Stimulated activated CD8-positive, alpha-beta memory T cell treated with anti-CD3 and anti-CD28 coated beads, Interleukin-7, amount 100 ng/mL, for 4 hours (primary cell): ENCODE data around the gene TMEM38B.
"Not testable (repeated sequence)": the region's sequence is repeated elsewhere in the genome, so short reads cannot be mapped to it uniquely, and the experiment has no call there.

ENCODE experiments used
- DNase-seq, 2 donors: peaks; one replicate each; pipeline ENCODE4 v3.0.0-alpha.2; 2020; ENCODE audit warnings: low read depth in 2 of 2

The TMEM38B gene

DNA sequence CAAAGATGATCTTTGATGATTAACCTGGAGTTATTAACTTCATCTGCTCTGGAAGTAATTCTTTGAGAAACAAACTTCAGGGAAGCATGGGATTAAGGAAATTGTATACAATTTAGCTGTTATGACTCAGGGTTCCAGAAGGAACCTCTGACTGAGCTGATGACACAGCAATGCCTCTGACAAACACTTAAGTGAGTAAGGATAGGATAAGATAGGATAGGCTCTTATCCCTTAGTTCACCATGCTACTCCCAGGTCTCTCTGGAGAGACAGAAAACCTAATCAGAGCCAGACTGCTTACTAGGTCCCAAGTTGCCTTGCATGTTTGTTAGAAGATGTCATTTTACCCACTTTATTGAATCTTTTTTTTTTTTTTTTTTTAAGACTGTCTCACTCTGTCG is 12.6 kb upstream of the TMEM38B start:
- DNase-seq = no peak

DNA sequence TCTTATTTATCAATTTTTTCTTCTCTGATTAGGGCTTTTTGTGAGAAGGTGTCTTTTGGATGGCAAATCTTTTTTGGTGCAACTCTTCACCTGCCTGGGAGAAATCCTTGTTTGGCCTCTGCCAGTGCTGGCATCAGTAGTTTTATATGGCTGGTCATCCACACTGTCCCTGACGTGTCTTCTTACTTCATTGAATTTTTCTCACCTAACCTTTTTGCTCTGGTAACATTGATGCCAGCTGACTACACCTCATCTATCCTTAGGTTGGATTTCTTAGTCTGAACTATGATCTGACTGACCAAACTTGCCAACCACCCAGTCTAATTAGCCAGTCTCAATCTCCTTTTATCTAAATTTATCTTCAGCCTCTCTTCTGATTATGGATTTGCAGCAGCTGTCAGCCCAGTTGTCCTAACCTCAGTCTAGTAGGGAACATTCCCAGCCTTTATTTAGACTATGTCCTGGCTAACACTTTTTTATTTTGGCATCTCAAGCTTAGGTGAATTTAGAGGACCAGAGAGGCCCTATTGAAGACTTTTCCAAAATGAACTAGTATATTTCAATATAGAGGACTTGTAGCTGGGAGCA is 10.6 kb upstream of the TMEM38B start:
- no peak for DNase-seq

DNA sequence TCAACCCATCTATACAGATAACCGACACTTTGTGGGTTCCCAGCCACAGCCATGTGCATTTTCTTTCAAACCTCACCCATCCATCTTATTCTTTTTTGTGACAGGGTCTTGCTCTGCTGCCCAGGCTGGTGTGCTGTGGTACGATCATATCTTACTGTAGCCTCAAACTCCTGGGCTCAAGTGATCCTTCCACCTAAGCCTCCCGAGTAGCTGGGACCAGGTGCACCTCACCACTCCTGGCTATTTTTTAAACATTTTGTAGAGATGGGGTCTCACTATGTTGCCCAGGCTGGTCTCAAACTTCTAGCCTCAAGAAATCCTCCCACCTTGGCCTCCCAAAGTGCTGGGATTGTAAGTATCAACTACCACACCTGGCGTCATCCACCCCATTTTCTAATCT is 7.4 kb upstream of the TMEM38B start:
- no peak for DNase-seq

DNA sequence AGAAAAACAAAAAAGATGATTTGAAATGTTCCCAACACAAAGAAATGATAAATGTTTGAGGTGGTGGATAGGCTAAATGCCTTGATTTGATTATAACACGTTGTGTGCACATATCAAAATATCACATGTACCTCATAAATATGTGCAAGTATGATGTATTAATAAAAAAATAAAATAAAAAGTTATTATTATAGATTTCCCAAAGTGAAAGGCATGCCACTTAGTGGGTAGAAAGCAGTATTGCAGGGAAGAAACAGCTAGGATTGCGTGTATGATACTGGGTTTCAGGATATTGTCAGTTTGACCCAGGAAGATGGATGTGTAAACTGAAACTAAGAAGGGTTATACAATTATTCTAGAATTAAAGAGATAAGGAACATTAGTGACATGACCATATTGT is 3.6 kb upstream of the TMEM38B start:
- DNase-seq = no peak

DNA sequence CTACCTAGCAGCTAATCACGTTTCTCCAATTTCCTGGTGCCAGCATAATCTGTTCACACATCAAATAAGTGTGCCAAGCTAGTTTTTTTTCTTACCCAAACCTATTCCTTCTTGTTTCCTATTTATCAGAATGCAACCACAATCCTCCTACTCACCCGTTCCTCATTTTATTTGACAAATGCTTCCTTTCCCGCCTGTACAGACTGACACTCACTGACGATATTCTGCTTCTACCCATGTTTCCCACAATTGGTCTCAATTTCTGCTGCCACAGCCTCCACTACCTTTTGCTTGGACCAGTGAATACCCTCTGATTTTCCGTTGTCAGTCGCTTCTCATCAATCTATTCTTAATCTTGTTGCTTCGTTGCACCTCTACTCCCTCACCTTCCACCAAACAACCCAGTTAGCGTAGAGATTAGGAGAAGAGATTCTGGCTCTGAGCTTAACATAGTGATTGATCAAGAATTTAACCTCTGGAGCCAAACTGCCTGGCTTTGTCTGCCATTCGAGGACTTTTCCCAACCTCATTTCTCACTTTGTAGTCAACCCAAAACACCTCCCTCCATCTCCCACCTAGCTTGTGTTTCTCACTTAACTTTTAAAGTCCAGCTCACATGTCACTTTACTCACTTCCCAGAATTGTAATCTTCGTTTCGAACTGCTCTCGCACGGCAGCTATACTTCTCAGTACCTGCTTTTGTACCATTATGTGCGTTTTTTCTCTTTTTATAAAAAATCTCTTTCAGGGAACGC is 729 bp upstream of the TMEM38B start:
- DNase-seq = no peak

DNA sequence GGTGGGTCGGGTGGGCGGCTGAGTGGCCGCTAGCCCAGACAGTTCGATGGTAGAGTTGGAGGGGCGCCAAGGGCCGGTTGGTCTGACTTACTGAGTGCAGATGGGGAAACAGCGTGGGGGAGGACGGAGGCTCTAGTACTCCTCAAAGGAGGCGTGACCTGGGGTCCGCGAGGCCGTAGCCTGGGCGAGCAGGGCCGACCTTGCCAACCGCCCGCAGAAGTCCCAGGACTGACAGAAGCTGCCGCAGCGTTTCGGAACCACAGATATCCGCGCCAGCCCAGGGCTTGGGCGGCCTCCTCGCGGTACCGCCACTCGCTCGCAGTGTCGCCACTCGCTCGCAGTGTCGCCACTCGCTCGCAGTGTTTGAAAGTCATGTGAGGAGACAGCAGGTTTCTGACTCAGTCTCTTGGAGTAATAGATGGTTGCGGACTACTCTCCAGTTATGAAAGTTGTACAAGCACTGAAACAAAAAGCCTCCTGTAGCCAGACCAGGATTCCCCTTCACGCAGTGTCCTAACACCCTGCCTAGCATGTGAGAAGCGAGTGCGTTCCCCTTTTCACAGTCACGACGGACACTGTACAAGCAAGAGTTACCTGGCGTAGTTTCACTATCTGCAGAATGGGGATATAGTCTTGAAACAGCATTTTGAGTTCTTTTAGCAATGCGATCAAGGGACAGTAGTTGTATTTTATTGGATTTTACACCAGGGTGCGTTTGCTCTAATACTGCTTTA is 674 bp downstream of the TMEM38B start:
- DNase-seq = peak; percentile 5 to 32

DNA sequence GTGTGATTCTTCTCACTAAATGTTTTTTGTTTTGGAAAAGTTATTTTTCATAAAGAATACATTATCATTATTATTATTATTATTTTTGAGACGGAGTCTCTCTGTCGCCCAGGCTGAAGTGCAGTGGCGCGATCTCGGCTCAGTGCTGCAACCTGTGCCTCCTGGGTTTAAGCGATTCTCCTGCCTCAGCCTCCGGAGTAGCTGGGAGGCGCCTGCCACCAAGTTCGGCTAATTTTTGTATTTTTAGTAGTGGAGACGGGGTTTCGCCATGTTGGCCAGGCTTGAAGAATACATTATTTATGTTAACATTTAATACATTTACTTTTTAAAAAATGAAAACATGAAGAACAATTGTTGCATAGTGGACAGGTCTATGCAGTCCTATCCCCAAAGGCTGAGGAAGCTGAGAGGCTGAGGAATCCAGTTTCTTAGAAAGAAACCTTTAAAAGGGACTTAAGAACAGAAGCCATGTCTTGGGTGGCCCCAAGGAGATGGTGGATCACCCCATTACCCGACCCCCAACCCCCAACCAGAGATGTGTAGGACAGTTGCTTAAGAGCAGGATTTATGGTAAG is 2.0 kb downstream of the TMEM38B start:
- no peak for DNase-seq

DNA sequence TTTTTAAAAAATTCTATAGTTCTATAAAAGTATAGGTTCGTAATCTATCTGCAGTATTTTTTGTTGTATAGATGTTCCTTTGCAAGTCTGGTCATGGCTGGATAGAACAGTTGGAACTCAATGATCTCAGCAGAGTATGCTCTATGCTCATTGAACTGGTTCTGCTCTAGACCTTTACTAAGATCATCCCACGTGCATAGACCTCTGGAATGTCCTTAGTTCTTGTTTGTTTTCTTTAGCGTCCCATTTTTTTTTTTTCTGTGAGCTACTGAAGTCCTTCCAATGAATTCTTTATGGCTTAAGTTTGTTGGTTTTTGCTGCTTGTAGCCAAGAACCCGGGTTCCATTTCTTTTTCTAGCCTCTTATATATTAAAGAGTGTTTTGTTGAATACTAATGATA is 3.5 kb downstream of the TMEM38B start:
- no peak for DNase-seq

DNA sequence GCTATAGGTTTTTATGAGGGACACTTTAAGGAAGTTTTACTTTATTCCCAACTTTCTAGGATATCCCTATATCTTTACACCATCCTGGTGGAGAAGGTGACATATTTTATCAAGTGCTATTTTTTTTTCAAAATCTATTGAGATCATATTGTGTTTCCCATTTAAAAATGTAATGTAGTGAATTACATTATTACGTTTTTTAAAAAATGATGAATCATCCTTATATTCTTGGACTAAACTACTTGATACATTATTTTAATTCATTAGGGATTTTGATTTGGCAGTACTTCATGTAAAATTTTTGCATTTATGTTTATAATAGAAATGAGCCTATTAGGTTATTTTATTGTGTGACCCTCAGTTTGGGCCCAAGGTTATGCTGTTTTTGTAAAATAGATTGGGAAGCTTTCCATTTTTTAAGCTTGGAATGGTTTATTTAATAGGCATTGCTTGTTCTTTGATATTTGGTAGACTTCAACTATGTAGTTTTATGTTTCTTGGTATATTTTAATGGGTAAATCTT is 4.1 kb downstream of the TMEM38B start:
- no peak for DNase-seq

DNA sequence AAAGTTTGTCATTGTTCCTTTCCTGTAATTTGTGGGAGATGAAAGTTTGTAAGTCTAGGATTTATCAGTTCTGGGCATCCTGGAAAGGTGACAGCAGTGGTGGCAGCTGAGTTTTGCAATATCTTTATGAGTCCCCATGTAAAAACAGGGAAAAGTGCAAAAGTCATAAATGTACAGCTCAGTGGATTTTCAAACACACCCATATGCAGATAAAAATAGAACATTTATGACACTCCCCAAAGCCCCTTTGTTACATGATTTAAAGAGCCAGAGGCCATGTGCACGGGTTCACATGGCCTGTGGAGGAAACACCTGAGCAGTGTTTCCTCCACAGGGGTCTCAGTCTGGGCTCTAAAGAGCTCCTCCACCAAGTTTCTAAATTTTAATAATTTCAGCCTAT is 6.3 kb downstream of the TMEM38B start:
- no peak for DNase-seq

DNA sequence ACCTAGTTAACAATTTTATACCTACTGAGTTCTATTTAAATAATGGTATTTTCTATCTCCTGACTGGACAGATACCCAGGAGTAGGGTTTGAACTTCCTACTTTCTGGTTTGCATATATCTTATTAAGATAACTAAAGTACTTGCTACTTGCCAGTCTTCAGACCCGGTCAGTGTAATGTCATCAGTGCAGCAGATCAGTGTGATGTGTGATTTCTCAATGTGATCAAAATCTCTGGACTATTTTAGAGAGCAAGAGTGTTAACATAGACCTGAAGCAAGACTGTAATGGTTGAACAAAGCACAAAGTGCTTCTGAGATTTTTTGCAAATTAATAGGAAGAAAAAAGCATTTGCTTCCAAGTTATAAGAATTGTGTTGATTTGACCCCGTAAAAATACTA is 6.8 kb downstream of the TMEM38B start:
- DNase-seq = no peak

DNA sequence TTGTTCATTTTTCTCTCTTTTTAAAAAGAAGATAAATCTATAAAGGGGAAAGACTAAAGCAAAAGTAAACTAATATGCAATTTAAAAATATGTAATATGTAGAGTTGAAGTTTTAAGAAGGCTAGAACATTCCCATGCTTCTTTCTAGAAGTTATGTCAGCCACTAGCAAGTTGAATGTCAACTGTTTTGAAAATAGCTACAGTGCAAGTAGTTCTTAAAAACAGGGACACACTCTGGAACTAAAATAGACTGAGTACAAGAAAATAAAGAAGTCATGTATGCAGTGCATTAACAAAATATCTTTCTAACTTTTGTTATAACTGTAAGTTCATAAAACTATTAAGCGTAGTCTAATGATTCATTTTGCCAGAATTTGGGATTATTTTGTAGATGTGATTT is 7.9 kb downstream of the TMEM38B start:
- DNase-seq = no peak

DNA sequence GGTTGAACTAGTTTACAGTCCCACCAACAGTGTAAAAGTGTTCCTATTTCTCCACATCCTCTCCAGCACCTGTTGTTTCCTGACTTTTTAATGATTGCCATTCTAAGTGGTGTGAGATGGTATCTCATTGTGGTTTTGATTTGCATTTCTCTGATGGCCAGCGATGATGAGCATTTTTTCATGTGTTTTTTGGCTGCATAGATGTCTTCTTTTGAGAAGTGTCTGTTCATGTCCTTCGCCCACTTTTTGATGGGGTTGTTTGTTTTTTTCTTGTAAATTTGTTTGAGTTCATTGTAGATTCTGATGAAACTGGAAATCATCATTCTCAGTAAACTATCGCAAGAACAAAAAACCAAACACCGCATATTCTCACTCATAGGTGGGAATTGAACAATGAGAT is 9.3 kb downstream of the TMEM38B start:
- DNase-seq = not testable (repeated sequence)

DNA sequence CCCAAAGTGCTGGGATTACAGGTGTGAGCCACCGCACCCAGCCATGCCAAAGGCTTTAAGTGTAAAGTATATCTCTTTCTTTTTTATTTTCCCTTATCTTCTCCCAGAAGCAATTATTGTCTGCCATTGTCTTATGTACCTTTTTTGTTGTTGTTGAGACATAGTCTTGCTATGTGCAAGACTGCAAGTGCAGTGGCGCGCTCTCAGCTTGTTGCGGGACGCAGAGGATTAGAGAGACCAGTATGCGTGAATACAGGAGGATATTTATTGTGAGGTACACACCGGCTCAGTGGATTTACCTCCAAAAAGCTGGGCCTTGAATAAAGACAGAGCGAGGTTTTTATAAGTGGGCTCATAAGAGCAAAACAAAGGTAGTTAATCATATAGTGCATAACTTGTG is 11.8 kb downstream of the TMEM38B start:
- no peak for DNase-seq

DNA sequence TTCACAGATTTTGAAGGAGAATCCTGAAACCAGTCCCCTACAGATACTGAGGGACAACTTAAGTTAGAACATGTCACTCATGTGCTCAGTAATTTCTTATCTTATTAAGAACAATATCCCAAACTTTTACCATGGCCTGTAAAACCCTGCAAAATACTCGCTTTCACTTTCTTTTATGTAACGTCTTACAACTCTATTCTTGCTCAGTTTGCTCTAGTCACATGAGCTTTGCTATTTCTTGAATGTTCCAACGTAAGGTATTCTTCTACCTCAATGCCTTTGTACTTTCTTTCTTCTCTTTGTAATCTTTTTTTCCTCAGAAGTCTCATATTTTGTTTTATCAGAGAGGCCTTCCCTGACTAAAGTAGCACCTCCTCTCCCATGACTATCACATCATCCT is 14.1 kb downstream of the TMEM38B start:
- no peak for DNase-seq

DNA sequence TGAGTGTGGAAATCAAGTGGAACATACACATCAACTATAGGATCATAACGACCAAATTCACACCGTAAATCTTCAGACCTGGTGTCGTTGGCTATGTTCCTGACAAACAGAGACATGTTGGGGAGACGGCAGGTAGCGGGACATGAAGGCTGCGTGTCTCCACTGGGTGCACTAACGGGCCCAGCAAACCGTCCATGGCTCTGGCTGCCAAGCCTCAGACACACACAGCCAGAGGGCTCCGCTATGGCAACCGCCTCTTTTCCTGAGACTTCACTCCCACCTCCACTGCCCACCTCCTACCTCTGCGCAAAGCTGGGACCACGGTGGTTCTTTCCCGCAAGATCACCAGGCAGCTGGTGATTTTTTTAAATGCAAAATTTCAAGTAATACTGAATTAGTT is 16.3 kb downstream of the TMEM38B start:
- no peak for DNase-seq

DNA sequence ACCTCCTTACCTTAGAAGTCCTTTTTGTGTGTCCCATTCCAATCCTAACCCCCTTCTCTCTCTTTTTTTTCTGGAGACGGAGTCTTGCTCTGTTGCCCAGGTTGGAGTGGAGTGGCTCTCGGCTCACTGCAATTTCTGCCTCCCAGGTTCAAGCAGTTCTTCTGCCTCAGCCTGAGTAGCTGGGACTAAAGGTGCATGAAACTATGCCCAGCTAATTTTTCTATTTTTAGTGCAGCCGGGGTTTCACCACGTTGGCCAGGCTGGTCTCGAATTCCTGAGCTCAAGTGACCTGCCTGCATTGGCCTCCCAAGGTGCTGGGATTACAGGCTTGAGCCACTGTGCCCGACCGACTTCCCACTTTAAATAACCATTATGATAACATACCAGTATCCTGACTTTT is 17.5 kb downstream of the TMEM38B start:
- no peak for DNase-seq

DNA sequence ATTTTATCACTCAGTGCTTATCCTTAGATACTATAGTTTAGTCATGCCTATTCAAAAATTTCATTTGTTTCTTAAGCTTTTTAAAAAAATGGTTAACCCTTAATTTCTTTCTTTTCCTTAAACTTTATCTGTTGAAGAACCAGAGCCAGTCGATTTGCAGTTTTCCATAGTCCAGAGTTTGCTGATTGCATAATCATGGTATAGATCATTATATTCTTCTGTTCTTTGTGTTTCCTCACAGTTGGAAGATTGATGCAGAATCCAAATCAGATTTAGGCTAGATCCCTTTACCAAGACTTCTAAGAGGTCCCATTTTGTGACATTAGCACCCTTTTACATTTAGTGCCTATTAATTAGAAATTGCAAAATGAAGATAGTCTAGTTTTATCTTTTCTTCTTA is 18.0 kb downstream of the TMEM38B start:
- DNase-seq = no peak

DNA sequence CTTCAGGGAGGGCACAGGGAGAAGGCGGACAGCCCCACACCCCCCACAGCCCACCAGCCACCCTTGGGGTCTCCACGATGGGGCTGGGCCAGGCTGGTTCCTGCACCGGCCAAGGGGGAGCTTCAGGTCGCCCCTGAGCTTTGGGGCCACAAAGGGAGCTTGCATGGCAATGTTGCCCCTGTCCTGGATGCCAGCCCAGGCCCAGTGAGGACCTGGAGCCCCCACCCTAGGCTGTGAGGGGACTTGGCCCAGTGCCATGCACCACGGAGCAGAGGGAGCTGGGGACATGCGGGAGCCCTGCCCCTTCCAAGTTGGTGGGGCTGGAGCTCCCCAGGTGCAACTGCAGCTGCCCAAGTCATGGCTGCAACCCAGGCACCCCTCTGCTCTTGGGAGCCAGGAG is 18.4 kb downstream of the TMEM38B start:
- DNase-seq = no peak

DNA sequence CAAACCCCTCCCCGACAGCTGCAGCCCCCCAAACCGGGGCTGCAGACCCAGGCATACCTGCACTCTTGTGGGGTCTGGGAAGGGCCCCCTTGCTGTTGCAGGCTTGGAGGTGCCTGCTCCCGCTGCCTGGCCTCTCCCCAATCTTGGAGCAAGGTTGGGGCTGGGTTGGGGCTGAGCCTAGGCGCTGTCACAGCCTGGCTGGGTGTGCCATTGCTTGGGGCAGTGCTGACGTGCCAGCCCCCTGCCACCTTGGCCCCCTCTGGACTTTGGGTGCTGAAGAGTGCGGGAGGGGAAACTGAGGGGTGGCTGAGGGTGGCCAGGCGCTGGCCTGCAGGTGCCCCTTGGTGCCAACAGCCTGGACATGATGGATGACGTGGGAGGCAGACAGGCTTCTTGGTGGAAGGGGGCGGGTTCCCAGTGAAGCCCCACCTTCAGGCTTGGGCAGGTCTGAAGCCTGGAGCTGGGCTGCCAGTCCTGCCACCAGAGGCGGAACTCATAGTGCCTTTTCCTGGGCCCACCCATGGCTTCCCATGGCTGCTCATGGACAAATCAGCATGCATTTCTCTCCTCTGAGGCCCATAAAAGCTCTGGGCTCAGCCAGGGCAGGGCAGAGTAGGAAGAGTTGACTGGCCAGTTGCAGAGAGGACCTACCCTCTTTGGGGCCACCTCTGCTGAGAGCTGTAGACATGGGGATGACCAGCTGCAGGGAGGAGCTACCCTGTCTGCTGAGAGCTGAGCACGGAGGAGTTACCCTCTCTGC is 19.1 kb downstream of the TMEM38B start:
- DNase-seq = no peak

DNA sequence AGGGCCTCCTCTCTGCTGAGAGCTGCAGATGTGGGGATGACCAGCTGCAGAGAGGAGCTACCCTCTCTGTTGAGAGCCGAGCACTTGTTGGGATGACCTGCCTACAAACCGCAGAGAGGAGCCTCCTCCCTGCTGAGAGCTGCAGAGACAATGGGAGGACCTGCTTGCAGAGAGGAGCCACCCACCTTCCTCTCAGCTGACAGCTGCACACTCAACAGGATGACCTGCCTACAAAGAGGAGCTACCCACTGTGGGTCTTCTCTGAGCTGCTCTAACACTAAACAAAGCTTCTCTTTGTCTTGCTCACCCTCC is 19.6 kb downstream of the TMEM38B start:
- DNase-seq = no peak

DNA sequence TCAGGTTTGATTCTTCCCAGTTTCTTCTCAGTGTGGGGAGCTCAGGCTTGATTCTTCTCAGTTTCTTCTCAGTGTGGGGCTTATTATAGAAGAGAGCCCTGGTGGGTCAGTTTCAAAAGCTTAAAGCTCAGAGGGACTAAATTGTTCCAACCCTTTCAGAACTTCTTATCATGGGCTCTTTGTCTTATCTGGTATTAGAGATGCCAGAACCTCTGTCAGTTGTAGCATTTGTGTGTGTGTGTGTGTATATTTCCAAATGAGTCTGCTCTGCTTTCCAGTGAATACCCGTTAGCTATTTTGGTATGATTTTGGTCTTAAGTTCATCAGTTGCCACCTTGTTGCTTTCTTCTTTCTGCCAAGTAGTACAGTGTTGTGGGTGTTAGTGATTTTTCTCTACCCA is 21.8 kb downstream of the TMEM38B start:
- no peak for DNase-seq
